NCI-H82 treated with DMSO at 0.1 percent for 48 hours (cell line): ENCODE data around the gene CCR4.
"Not testable (repeated sequence)": the region's sequence is repeated elsewhere in the genome, so short reads cannot be mapped to it uniquely, and the experiment has no call there.

ENCODE experiments used
- DNase-seq: peaks from one replicate; lab custom pipeline; 2025; ENCODE audit not compliant: unreplicated experiment; lab: John Stamatoyannopoulos, UW

Gene CCR4

GRCh38 chr3:32950516-32950915 lies 928 bp upstream of the CCR4 start:
- no peak for DNase-seq

DNA sequence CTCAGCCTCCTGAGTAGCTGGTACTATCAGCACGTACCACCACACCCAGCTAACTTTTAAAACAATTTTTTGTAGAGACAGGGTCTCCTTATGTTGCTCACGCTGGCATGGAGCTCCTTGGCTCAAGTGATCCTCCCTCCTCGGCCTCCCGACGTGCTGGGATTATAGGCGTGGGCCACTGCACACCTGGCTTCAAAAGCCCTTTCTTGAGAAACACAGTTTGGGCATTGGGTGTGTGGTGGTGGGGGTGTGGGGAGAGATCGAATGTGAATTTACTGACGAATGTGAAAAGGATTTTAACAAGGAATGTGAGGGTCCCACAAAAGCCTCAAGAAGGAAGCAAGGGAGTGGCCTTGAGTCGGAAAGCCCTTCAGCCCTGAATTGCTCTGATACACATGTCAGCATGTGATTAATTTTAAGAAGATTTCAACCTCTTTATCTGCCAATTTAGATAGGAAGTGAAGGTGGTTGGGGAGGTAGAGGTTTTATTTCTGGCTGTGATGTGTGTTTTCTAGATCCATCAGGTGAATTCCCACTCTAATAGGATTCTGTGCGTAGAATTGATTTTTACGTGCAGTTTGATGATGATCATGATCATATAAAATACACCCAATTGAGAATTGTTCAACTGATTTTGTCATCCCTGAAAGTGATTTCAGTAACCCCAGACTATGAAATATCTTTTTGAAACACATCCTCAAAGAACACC lies 1.1 kb downstream of the CCR4 start:
- DNase-seq = no peak

GRCh38 chr3:32954506-32954905 lies 3.1 kb downstream of the CCR4 start:
- DNase-seq = no peak

- DNase-seq = no peak
These were observed 5.5 kb downstream of the CCR4 start for GRCh38 chr3:32956750-32957570.

DNA sequence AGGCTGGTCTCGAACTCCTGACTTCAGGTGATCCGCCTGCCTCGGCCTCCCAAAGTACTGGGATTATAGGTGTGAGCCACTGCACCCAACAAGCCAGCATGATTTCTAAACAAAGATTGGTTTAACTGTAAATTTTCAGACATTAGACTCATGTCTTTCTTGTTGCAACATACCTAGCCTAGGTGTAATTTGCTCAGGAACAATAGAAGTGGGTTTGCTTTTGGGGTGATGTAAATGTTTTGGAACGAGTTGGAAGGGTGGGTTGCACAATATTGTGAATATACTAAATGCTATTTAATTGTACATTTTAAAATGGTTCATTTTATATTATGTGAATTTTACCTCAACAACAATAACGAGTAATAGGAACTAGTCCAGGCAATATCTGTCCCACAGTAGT lies 7.1 kb downstream of the CCR4 start:
- no peak for DNase-seq

DNA sequence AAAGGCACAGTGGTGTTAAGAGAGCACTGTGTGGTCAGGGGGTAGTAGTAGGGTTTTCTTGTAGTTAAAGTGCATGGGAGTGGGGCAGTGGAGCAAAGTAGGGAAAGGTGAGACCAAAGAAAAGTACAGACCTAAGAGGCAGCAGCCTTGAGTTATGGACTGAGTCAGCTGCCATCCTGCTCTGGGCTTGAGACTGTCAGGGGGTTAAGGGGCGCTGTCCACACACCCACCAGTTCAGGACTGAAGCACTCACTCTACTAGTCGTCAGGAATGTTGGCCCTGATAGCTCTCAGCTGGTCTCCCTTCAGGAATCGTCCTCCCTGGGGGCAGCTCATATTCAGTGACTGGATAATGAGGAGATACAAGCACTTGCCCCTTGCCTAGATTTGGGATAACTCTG lies 7.9 kb downstream of the CCR4 start:
- DNase-seq = no peak

DNA sequence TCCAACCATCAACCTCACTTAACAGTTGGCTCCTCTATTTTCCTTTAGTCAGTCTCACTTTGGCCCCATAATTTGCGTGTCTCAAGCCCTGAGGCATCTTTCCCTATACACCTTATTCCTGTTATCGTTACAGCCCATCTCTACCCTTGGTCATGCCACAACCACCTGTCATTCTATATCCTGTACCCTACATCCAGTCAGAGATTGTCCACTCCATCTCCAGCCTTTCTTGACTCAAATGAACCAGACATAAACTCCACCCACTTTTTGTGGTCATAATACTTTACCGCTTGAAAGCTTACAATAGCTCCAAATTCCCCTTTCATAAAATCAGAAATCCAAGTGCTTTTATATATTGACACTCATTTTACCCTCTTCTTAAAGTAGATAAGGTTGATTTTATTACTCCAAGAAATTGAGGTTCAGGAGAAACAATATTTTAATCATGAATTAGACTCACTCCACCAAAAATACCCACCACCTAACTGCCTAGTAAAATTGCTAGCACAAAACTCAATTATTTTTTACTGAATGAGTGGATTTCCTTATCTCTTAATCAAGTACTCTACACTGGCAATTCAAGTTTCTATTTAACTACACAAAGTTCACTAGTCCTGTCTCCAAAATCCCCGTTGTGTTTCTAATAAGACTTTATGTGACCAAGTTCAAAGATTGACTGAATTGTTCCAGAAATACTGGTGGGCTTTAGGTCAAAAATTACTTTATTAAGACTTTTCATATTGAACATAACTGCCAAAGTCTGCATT lies 9.1 kb downstream of the CCR4 start:
- DNase-seq = no peak

DNA sequence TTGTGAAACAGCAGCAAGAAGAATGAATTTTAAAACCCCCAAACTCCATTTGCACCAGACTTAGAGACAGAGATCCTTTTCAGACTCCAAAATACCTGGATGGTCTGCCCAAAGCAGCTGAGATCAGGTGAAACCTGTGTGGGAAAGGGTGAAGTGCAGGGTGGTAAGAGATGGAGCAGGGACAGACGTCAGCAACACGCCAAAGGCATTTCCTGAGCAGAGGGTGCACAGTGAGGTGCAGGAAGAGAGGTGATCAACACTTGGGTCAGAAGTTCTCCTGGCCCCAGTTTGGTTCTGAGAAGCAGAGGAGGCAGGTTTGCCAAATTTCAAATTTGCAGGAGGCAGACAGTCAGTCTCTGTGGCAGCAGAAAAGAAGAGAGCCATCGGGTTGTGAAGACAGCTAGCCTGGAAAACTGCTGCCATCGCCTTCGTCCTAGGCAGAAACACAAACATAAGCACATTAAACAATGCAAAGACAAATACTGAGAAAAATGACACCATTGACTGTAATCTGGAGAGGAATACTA lies 9.8 kb downstream of the CCR4 start:
- DNase-seq = no peak

DNA sequence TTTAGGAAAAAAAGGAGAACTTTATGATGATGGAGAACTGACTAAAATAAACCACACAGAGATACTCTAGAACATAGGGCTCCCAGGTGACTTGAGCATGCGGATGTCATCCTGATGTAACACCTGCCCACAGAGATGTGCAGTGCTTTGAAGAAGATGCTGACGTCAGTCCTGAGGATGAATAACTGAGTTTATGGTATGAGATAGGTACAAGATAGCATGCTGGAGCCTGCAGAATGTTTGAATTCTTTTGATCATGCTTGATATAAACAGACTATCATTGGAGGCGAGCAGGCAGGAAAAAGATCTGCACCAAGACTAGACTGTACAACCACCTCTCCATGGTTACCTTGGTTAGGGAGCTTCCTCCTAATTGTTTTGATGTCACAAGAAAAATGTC lies 12.4 kb downstream of the CCR4 start:
- DNase-seq = no peak

DNA sequence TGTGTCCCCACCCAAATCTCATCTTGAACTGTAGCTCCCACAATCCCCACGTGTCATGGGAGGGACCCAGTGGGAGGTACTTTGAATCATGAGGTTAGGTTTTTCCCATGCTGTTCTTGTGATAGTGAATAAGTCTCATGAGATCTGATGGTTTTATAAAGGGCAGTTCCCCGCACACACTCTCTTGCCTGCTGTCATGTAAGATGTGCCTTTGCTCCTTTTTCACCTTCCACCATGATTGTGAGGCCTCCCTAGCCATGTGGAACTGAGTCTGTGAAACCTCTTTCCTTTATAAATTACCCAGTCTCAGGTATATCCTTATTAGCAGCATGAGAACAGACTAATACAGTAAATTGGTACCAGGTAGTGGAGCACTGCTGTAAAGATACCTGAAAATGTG lies 13.3 kb downstream of the CCR4 start:
- DNase-seq = not testable (repeated sequence)

- DNase-seq = not testable (repeated sequence)
These were observed 14.3 kb downstream of the CCR4 start for GRCh38 chr3:32965617-32966213.

DNA sequence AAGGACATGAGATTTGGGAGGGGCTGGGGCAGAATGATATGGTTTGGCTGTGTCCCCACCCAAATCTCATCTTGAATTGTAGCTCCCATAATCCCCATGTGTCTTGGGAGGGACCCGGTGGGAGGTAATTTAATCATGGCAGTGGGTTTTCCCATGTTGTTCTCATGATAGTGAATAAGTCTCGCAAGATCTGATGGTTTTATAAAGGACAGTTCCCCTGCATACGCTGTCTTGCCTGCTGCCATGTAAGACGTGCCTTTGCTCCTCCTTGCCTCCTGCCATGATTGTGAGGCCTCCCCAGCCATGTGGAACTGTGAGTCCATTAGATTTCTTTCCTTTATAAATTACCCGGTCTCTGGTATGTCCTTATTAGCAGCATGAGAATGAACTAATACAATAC lies 15.2 kb downstream of the CCR4 start:
- not testable (repeated sequence) for DNase-seq

DNA sequence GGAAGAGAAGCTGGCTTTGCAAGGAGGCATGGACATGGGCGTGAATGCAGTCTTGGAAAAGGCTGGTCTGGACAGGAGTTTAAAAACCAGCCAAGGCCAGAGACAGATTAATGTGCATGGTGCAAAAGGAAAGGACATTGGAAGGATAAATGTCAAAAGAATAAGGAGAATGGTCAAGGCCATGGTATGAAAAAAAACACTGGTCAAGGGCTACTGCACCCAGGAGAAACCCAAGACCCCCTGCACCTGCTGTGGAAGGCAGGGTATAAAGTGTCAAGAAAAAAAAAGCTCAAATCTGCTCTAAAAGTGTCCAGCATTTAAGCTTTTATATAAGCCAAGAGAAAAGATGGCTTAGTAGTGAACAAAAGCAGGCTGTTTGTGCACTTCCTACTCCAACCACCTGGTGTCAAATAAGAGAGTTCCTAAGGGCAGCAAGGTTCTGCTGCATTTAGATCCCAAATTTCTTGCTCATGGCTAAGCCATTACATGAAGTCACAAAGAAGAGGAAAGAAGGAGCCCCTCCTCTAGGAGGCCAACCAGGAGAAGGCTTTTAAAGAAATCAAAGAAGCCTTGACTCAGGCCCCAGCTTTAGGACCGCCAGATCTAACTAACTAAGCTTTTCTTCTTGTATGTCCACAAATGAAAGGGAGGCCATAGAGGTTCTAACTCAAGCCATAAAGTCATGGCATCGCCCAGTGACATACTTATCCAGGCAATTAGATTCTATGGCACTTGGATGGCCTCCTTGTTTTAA lies 16.9 kb downstream of the CCR4 start:
- no peak for DNase-seq

DNA sequence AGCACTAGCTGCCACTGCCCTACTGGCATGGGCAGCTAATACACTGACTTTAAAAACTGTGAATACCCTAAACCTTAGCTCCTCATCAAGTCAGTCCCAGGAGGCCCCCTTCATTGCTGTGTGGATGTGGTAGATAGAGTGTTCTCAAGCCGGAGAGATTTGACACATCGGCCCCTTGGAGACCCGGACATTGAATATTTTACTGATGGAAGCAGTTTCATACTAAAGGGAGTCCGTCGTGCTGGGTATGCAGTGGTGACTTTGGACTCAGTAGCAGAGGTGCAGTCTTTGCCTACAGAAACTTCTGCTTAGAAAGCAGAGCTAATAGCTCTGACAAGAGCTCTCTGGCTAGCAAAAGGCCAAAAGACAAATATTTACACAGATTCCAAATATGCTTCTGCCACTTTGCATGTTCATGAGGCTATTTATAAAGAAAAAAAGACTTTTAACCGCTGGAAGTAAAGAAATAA lies 17.5 kb downstream of the CCR4 start:
- DNase-seq = no peak

- DNase-seq = no peak
These were observed 18.2 kb downstream of the CCR4 start for GRCh38 chr3:32969656-32970055.

DNA sequence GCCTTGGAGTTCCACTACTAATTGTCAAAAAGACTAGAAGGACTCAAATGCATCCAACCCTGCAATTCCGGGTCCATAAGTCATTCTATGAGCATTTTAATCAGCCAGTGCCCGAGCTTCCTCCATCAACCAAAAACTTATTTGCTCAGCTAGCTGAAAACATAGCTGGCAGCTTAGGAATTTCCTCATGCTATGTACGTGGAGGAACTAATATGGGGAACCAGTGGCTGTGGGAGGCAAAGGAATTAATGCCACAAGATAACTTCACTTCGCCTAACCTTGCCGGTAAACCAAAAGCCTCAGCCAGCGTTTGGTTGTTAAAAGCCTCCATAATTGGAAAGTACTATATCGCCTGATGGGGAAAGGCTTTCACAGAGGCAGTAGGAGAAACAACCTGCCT lies 19.8 kb downstream of the CCR4 start:
- DNase-seq = not testable (repeated sequence)

GRCh38 chr3:32972482-32973146 lies 21.2 kb downstream of the CCR4 start:
- no peak for DNase-seq

- DNase-seq = no peak
These were observed 22.5 kb downstream of the CCR4 start for GRCh38 chr3:32973982-32974381.

DNA sequence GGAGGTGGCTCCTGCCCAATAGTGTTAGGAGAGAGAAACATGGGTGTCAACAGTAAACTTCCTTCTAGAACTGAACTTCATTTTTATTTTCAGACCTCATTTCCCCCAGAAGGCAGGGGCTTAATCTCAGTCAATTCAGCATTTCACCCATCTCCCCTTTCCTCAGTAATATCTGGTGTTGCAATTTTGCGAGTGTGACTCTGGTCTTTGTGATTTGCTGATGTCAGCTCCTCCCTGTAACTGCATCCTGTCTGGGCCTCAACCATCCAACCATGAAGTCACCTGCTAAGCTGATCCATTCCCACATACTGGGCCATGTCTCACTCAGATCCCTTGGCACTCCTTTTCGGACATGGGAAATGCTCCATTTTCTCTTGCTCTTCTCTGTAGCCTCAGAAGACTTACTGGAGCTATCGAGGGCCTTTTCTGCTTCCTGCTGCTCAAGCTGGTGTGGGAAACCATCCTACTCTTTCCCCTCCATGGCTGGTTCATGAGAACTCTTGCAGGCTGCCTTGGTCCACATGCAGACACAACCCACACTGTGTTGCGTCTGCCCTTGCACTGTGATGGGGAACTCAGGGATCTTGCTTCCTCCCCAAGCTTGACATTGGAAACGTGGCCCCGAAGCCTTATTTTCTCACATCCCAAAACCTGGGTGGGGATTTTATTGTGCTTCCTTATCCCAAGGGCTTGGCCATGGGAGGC lies 24.6 kb downstream of the CCR4 start:
- no peak for DNase-seq
